ENCODE results near the gene GLB1L2.

GLB1L2 gene

GRCh38 chr11:134399293-134399654, 67.5 kb downstream of the GLB1L2 start:
- no peak for TF ChIP-seq CTCF (IDR thresholded peaks at IDR 0.05)
- Histone ChIP-seq H3K36me3 (no peaks in the 10 kb centered on the region), H3K4me1 (ENCODE audit: control insufficient read depth in 1 of 2, insufficient read depth in 1 of 2, low read depth in 1 of 2, low read length in 1 of 2) (no peaks in the 10 kb centered on the region), H3K9me3 (no peaks in the 10 kb centered on the region), H3K4me3 (ENCODE audit: low read depth in 1 of 2, low read length in 1 of 2) (no peak overlapping the region), H3K27me3 (no peaks in the 10 kb centered on the region), H3K27ac (no peak overlapping the region)

GRCh38 chr11:134399996-134400395, 68.2 kb downstream of the GLB1L2 start:
- Histone ChIP-seq H3K9me3 (no peaks in the 10 kb centered on the region), H3K4me1 (ENCODE audit: control insufficient read depth in 1 of 2, insufficient read depth in 1 of 2, low read depth in 1 of 2, low read length in 1 of 2) (no peaks in the 10 kb centered on the region), H3K27ac (no peak overlapping the region), H3K27me3 (no peaks in the 10 kb centered on the region), H3K36me3 (no peaks in the 10 kb centered on the region), H3K4me3 (ENCODE audit: low read depth in 1 of 2, low read length in 1 of 2) (no peak overlapping the region)
- no peak for TF ChIP-seq CTCF (IDR thresholded peaks at IDR 0.05)

GRCh38 chr11:134401825-134402809, 70.3 kb downstream of the GLB1L2 start:
- Histone ChIP-seq H3K4me1 (ENCODE audit: control insufficient read depth in 1 of 2, insufficient read depth in 1 of 2, low read depth in 1 of 2, low read length in 1 of 2) (no peaks in the 10 kb centered on the region), H3K36me3 (no peaks in the 10 kb centered on the region), H3K4me3 (ENCODE audit: low read depth in 1 of 2, low read length in 1 of 2) (no peak overlapping the region), H3K27ac (no peak overlapping the region), H3K27me3 (no peaks in the 10 kb centered on the region), H3K9me3 (no peaks in the 10 kb centered on the region)
- TF ChIP-seq CTCF (IDR thresholded peaks at IDR 0.05) = no peak

GRCh38 chr11:134402910-134403309, 71.1 kb downstream of the GLB1L2 start:
- Histone ChIP-seq H3K27me3 (no peaks in the 10 kb centered on the region), H3K4me1 (ENCODE audit: control insufficient read depth in 1 of 2, insufficient read depth in 1 of 2, low read depth in 1 of 2, low read length in 1 of 2) (no peaks in the 10 kb centered on the region), H3K9me3 (no peaks in the 10 kb centered on the region), H3K4me3 (ENCODE audit: low read depth in 1 of 2, low read length in 1 of 2) (no peak overlapping the region), H3K36me3 (no peaks in the 10 kb centered on the region), H3K27ac (no peak overlapping the region)
- no peak for TF ChIP-seq CTCF (IDR thresholded peaks at IDR 0.05)

GRCh38 chr11:134404575-134405341, 73.0 kb downstream of the GLB1L2 start:
- Histone ChIP-seq H3K9me3 (no peaks in the 10 kb centered on the region), H3K4me3 (ENCODE audit: low read depth in 1 of 2, low read length in 1 of 2) (no peak overlapping the region), H3K27ac (no peak overlapping the region), H3K27me3 (peaks cover 11% of the 10 kb centered on the region), H3K36me3 (no peaks in the 10 kb centered on the region), H3K4me1 (ENCODE audit: control insufficient read depth in 1 of 2, insufficient read depth in 1 of 2, low read depth in 1 of 2, low read length in 1 of 2) (no peaks in the 10 kb centered on the region)
- no peak for TF ChIP-seq CTCF (IDR thresholded peaks at IDR 0.05)

Data from neutrophil (primary cell).